Measurements from ENCODE around the gene TLCD3A. TPM values are rescaled to one million over a fixed set of nuclear protein-coding genes. Genes with fewer than 3 reads are reported as not detected.
A peak's percentile ranks its signal among the peaks of the same experiment; 100 is the strongest.

Gene TLCD3A
- total RNA-seq, 1 experiment from 2014 or later: 31.6 TPM

DNA sequence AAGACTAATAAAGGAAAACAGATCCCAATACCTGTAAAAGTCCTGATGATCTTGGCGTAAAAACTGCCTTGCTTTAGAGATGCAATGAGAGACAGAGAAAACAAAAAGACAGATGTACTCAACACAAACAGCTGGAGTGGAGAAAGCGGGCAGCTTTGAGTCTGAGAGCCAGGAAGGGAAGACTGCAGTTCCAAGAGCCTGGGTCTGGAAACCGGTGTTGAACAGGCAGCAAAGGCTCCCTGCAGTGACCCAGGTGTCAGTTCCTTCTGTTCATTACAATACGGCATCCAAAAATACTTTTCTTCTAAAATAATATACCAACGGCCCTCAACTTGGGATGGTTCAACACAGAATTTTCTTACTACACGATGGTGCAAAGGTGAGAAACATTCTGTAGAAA lies 47.4 kb upstream of the TLCD3A start:
- H3K4me1 Mint-ChIP-seq (ENCODE audit: insufficient read depth, unreplicated experiment): peaks cover 4% of the 10 kb centered on the region
- BruUV-seq (replicated peaks): no TSS peak
- no peak overlapping the region for H3K27ac Mint-ChIP-seq (ENCODE audit: low read depth, unreplicated experiment)
- intact Hi-C loops (cut with micrococcal nuclease): no loop called here
- TF ChIP-seq, protein P1, sequence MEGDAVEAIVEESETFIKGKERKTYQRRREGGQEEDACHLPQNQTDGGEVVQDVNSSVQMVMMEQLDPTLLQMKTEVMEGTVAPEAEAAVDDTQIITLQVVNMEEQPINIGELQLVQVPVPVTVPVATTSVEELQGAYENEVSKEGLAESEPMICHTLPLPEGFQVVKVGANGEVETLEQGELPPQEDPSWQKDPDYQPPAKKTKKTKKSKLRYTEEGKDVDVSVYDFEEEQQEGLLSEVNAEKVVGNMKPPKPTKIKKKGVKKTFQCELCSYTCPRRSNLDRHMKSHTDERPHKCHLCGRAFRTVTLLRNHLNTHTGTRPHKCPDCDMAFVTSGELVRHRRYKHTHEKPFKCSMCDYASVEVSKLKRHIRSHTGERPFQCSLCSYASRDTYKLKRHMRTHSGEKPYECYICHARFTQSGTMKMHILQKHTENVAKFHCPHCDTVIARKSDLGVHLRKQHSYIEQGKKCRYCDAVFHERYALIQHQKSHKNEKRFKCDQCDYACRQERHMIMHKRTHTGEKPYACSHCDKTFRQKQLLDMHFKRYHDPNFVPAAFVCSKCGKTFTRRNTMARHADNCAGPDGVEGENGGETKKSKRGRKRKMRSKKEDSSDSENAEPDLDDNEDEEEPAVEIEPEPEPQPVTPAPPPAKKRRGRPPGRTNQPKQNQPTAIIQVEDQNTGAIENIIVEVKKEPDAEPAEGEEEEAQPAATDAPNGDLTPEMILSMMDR (IDR thresholded peaks at IDR 0.05; ENCODE audit: unreplicated experiment): no peak
- H3K27me3 Mint-ChIP-seq (ENCODE audit: insufficient read depth, unreplicated experiment): no peaks in the 10 kb centered on the region
- H3K36me3 Mint-ChIP-seq (ENCODE audit: insufficient read depth, unreplicated experiment): peaks cover 26% of the 10 kb centered on the region
- no peak overlapping the region for H3K4me3 Mint-ChIP-seq (ENCODE audit: unreplicated experiment)
- H3K9me3 Mint-ChIP-seq (ENCODE audit: unreplicated experiment): no peaks in the 10 kb centered on the region
- CTCF ChIA-PET: interaction anchor here (0.6 to 1.3 kb wide), 2 partner anchors 15 to 298 kb away, joined by 4 to 5 read pairs; no protein-coding TSS in a partner anchor
- POLR2A ChIA-PET: no interaction called here
- DNase-seq (ENCODE audit: unreplicated experiment): no peak

- H3K4me3 Mint-ChIP-seq (ENCODE audit: unreplicated experiment): no peak overlapping the region
- DNase-seq (ENCODE audit: unreplicated experiment): peak; percentile 13
- no peaks in the 10 kb centered on the region for H3K9me3 Mint-ChIP-seq (ENCODE audit: unreplicated experiment)
- no peak overlapping the region for H3K27ac Mint-ChIP-seq (ENCODE audit: low read depth, unreplicated experiment)
- intact Hi-C loops (cut with micrococcal nuclease): no loop called here
- ChIA-PET CTCF (interaction anchor here (0.6 to 2.0 kb wide), 6 partner anchors 12 to 412 kb away, joined by 3 to 9 read pairs (median 3); no protein-coding TSS in a partner anchor), POLR2A (interaction anchor here (1.0 kb wide), 1 partner anchor 308 kb away, joined by 3 read pairs; no protein-coding TSS in a partner anchor)
- no peaks in the 10 kb centered on the region for H3K27me3 Mint-ChIP-seq (ENCODE audit: insufficient read depth, unreplicated experiment)
- peaks cover 16% of the 10 kb centered on the region for H3K4me1 Mint-ChIP-seq (ENCODE audit: insufficient read depth, unreplicated experiment)
- no TSS peak for BruUV-seq (replicated peaks)
- TF ChIP-seq, protein P1 (IDR thresholded peaks at IDR 0.05; ENCODE audit: unreplicated experiment): no peak
- H3K36me3 Mint-ChIP-seq (ENCODE audit: insufficient read depth, unreplicated experiment): peaks cover 32% of the 10 kb centered on the region
Observed at GRCh38 chr17:688100-688989, 44.1 kb upstream of the TLCD3A start.

DNA sequence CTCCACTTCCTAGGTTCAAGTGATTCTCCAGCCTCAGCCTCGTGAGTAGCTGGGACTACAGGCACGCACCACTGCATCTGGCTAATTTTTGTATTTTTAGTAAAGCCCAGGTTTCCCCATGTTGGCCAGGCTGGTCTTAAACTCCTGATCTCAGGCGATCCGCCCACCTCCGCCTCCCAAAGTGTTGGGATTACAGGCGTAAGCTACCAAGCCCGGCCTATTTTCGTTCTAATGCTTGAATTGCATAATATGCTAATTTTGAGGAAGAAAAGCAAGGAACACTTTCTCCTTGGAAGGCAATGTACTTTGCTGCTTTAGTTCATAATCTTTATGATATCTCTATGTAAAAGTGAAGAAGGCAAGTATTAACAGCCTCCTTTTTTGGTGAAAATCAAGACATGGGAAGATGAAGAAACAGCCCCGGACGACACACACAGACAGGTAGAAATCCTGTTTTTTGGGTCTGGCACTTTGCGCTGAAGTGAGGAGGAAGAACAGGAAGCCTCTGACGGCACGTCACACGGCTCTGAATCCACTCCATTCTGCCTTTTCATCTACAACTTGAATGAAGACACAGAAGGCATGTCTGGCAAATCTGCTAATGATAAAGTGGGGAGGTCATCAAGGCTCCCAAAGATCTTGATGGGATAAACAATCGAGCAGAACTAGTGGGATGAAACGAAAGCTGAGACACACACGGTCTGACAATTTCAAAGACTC lies 42.7 kb upstream of the TLCD3A start:
- peaks cover 29% of the 10 kb centered on the region for H3K36me3 Mint-ChIP-seq (ENCODE audit: insufficient read depth, unreplicated experiment)
- DNase-seq (ENCODE audit: unreplicated experiment): no peak
- ChIA-PET POLR2A (no interaction called here), CTCF (interaction anchor here (1.1 to 2.0 kb wide), 3 partner anchors 10 to 72 kb away, joined by 3 to 9 read pairs (median 4); no protein-coding TSS in a partner anchor)
- intact Hi-C loops (cut with micrococcal nuclease): loop anchor here (5.0 to 10.0 kb wide), 2 partner anchors 145 to 293 kb away; no protein-coding TSS in a partner anchor
- H3K4me1 Mint-ChIP-seq (ENCODE audit: insufficient read depth, unreplicated experiment): peaks cover 24% of the 10 kb centered on the region
- TF ChIP-seq, protein P1 (IDR thresholded peaks at IDR 0.05; ENCODE audit: unreplicated experiment): no peak
- BruUV-seq (replicated peaks): no TSS peak
- no peak overlapping the region for H3K4me3 Mint-ChIP-seq (ENCODE audit: unreplicated experiment)
- H3K9me3 Mint-ChIP-seq (ENCODE audit: unreplicated experiment): no peaks in the 10 kb centered on the region
- H3K27me3 Mint-ChIP-seq (ENCODE audit: insufficient read depth, unreplicated experiment): no peaks in the 10 kb centered on the region
- no peak overlapping the region for H3K27ac Mint-ChIP-seq (ENCODE audit: low read depth, unreplicated experiment)

- no peak overlapping the region for H3K27ac Mint-ChIP-seq (ENCODE audit: low read depth, unreplicated experiment)
- TF ChIP-seq, protein P1 (IDR thresholded peaks at IDR 0.05; ENCODE audit: unreplicated experiment): no peak
- no peaks in the 10 kb centered on the region for H3K27me3 Mint-ChIP-seq (ENCODE audit: insufficient read depth, unreplicated experiment)
- no peaks in the 10 kb centered on the region for H3K9me3 Mint-ChIP-seq (ENCODE audit: unreplicated experiment)
- H3K36me3 Mint-ChIP-seq (ENCODE audit: insufficient read depth, unreplicated experiment): peaks cover 34% of the 10 kb centered on the region
- CTCF ChIA-PET: interaction anchor here (1.1 to 2.0 kb wide), 2 partner anchors 10 to 71 kb away, joined by 4 to 9 read pairs; no protein-coding TSS in a partner anchor
- peaks cover 30% of the 10 kb centered on the region for H3K4me1 Mint-ChIP-seq (ENCODE audit: insufficient read depth, unreplicated experiment)
- DNase-seq (ENCODE audit: unreplicated experiment): no peak
- BruUV-seq (replicated peaks): no TSS peak
- H3K4me3 Mint-ChIP-seq (ENCODE audit: unreplicated experiment): no peak overlapping the region
- POLR2A ChIA-PET: no interaction called here
- intact Hi-C loops (cut with micrococcal nuclease): loop anchor here (5.0 to 10.0 kb wide), 2 partner anchors 146 to 292 kb away; no protein-coding TSS in a partner anchor
Observed at GRCh38 chr17:690361-690760, 42.0 kb upstream of the TLCD3A start.

All from MCF 10A (cell line).